HepG2 (cell line): Measurements from ENCODE around the gene GMPPB. TPM values are rescaled to one million over a fixed set of nuclear protein-coding genes. Genes with fewer than 3 reads are reported as not detected.

Source experiments
- ATAC-seq: fragments of 200-7000 bp; cut with Tn5 transposase; 3 replicates; pipeline ENCODE4 v1.9.1; 2020; ENCODE audit warnings: mild to moderate bottlenecking, moderate library complexity
- BruUV-seq: library from RNA; stranded (reverse); fragments of 400-500 nt; replicated peaks from 2 replicates; lab custom pipeline; 2021; lab: Mats Ljungman, UMichigan
- CTCF ChIA-PET: fragments of 300-600 bp; formaldehyde crosslinking; extraction: SDS; loops from one replicate; lab custom pipeline; 2021; ENCODE audit warnings: low total read pairs, inconsistent platforms, low intra/inter-chr PET ratio; lab: Yijun Ruan, JAX
- POLR2A ChIA-PET: fragments of 350-600 bp; sonication (Branson Sonifier 250); formaldehyde crosslinking; loops from one replicate; lab custom pipeline; 2020; ENCODE audit warnings: antibody characterized with exemption, inconsistent platforms; lab: Yijun Ruan, JAX
- DNase-seq: peaks from one replicate; pipeline ENCODE4 v3.0.0-alpha.2; 2015; ENCODE audit warnings: low spot score
- FAIRE-seq: peaks from 3 replicates; lab custom pipeline; 2011; peaks lifted over from hg19 to GRCh38; lab: Jason Lieb, UNC
- H2AFZ ChIP-seq: one replicate; pipeline ENCODE4 v1.6.1; 2011; ENCODE audit warnings: low read length, inconsistent platforms
- H3K27ac ChIP-seq: fragments of 300-600 bp; 3 replicates; pipeline ENCODE4 v1.8.0; 2011; ENCODE audit warnings: mixed run types, mild to moderate bottlenecking, mixed read lengths, low read length, inconsistent platforms; ENCODE audit not compliant: insufficient read depth; ENCODE audit errors: extremely low read length
- H3K27me3 ChIP-seq, 2 experiments: fragments of 200-600 bp in 1 of 2; 2 replicates in 1 of 2; 3 replicates in 1 of 2; pipeline versions ENCODE4 v1.6.0 to v1.8.0; 2011; ENCODE audit warnings: low read length in 2 of 2, mild to moderate bottlenecking in 2 of 2, moderate library complexity in 2 of 2, inconsistent platforms in 1 of 2; ENCODE audit not compliant: insufficient read depth in 2 of 2, control insufficient read depth in 1 of 2
- H3K36me3 ChIP-seq, 2 experiments: fragments of 200-600 bp in 1 of 2; replicated peaks in 1 of 2; 2 replicates in 1 of 2; 3 replicates in 1 of 2; pipeline versions ENCODE4 v1.5.1 to v1.8.0; 2011; ENCODE audit warnings: low read length in 2 of 2, inconsistent platforms in 1 of 2; ENCODE audit not compliant: insufficient read depth in 2 of 2, control insufficient read depth in 1 of 2
- H3K4me1 ChIP-seq: 2 replicates; pipeline ENCODE4 v1.5.1; 2012; ENCODE audit warnings: low read length, inconsistent platforms; ENCODE audit not compliant: insufficient read depth
- H3K4me2 ChIP-seq: 2 replicates; pipeline ENCODE4 v1.6.0; 2011; ENCODE audit warnings: low read depth, low read length, inconsistent platforms
- H3K4me3 ChIP-seq, 3 experiments: fragments of 200-600 bp in 1 of 3; sonication (generic), shearing (Covaris generic) in 1 of 3; replicated peaks in 1 of 3; 2 replicates each; pipeline ENCODE4 v1.5.1; 2011 to 2016; ENCODE audit warnings: low read length in 3 of 3, inconsistent platforms in 2 of 3, low read depth in 2 of 3, mild to moderate bottlenecking in 2 of 3, control low read depth in 1 of 3, mixed read lengths in 1 of 3; ENCODE audit not compliant: insufficient read depth in 1 of 3
- H3K79me2 ChIP-seq: one replicate; pipeline ENCODE4 v1.6.1; 2011; ENCODE audit warnings: low read length, inconsistent platforms; ENCODE audit not compliant: insufficient read depth
- H3K9ac ChIP-seq: 2 replicates; pipeline ENCODE4 v1.6.0; 2011; ENCODE audit warnings: mild to moderate bottlenecking, low read depth, low read length, inconsistent platforms; ENCODE audit not compliant: insufficient read depth
- H3K9me3 ChIP-seq: 2 replicates; pipeline ENCODE4 v1.5.1; 2012; ENCODE audit warnings: mild to moderate bottlenecking, low read length
- H4K20me1 ChIP-seq: 2 replicates; pipeline ENCODE4 v1.6.0; 2011; ENCODE audit warnings: inconsistent platforms, mild to moderate bottlenecking, low read length, moderate library complexity; ENCODE audit not compliant: insufficient read depth
- HNF4A ChIP-seq: sonication (generic); formaldehyde crosslinking; IDR thresholded peaks from 2 replicates; pipeline ENCODE4 v1.4.0; 2020; ENCODE audit warnings: missing genetic modification reagents
- ZFP82 ChIP-seq: sonication (generic); formaldehyde crosslinking; IDR thresholded peaks from 2 replicates; pipeline ENCODE4 v1.5.1; 2020; ENCODE audit warnings: mild to moderate bottlenecking, missing genetic modification reagents, borderline replicate concordance
- ZNF451 ChIP-seq: sonication (generic); formaldehyde crosslinking; IDR thresholded peaks from 2 replicates; pipeline ENCODE4 v1.5.0; 2020; ENCODE audit warnings: mild to moderate bottlenecking, missing genetic modification reagents
- ZNF839 ChIP-seq: sonication (generic); formaldehyde crosslinking; IDR thresholded peaks from 2 replicates; pipeline ENCODE4 v1.4.0; 2020; ENCODE audit warnings: missing genetic modification reagents, mild to moderate bottlenecking, borderline replicate concordance
- WGBS: methylation state at CpG from one replicate; pipeline ENCODE4 v1.1.6; 2017; ENCODE audit warnings: low lambda C conversion rate; 5-methylcytosine and 5-hydroxymethylcytosine counted together
- in situ Hi-C: cut with HindIII; loops from 2 replicates; pipeline ENCODE4 v1.10.0; 2017; ENCODE audit warnings: low pct_unique_long_range_greater_than_20kb; ENCODE audit not compliant: extremely low pct_ligation_motif_present
- intact Hi-C: fragments of 100-400 bp; cut with micrococcal nuclease; formaldehyde crosslinking; loops from one replicate; pipeline ENCODE4 v1.10.0; 2022; ENCODE audit not compliant: unreplicated experiment
- polyA plus RNA-seq, 8 experiments: library from polyadenylated mRNA; depleted of rRNA in 3 of 8; stranded (reverse) in 7 of 8; unstranded in 1 of 8; fragments of >200 nt; fragmentation: Illumina TruSeq in 4 of 8; extraction: Trizol in 4 of 8; gene quantifications; 2 replicates each; pipeline versions ENCODE4 v1.2.1 to v1.2.3, GENCODE V29; 2011 to 2016; ENCODE audit warnings: low read depth in 4 of 8, missing spikeins in 1 of 8, mixed read lengths in 1 of 8; ENCODE audit not compliant: insufficient read depth in 1 of 8
- total RNA-seq, 5 experiments: library from RNA; depleted of rRNA; stranded (reverse); fragments of >200 nt; fragmentation: Illumina TruSeq; extraction: Trizol; gene quantifications; 2 replicates each; pipeline ENCODE4 v1.2.3, GENCODE V29; 2016; ENCODE audit warnings: low read depth in 1 of 5
- TF ChIP-seq, protein P1 (sequence below): sonication (generic); formaldehyde crosslinking; IDR thresholded peaks from 2 replicates; pipeline ENCODE4 v1.5.1; 2020; ENCODE audit warnings: mild to moderate bottlenecking, missing genetic modification reagents, moderate library complexity
- TF ChIP-seq, protein P2 (sequence below): sonication (generic); formaldehyde crosslinking; IDR thresholded peaks from 2 replicates; pipeline ENCODE4 v1.4.0; 2020; ENCODE audit warnings: missing genetic modification reagents

GMPPB gene
- total and polyA plus RNA-seq, 2 of the 13 experiments (the other 11 are each of a cell fraction or from before 2014, with no cell fraction given), result 6.5 to 23.1 TPM

DNA sequence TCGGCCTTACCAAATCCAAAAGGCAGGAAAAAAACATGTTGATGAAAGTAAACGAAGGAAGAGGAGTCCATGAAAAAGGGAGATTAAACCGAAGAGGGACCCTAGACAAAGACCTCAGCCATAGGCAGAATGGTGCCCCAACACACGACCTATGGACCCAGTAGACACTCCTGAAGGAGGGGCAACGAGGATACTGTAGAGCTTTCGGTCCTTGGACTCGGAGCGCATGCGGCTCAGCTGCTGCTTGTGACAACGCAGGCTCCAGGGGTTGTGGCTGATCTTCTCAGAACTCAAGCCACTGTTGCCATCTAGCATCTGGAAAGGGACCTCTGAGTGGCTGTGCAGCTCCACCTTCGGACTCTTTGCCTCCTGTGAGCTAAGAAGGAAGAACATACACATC is 8.8 kb upstream of the GMPPB start:
- FAIRE-seq (peak; percentile 52), DNase-seq (no peak), ATAC-seq (no peak)
- no peak overlapping the region for H3K4me3 ChIP-seq
- H3K9me3 ChIP-seq, result no peaks in the 10 kb centered on the region
- H3K27ac ChIP-seq, result peak overlapping the region; percentile 2
- in situ Hi-C loops, result no loop called here
- H3K27me3 ChIP-seq, result no peaks in the 10 kb centered on the region
- H3K36me3 ChIP-seq, result peaks cover 23 to 61% of the 10 kb centered on the region in 2 experiments
- TF ChIP-seq ZFP82 (CRISPR knock-in tag), result no peak
- TF ChIP-seq ZNF451, result no peak
- TF ChIP-seq, protein P1, sequence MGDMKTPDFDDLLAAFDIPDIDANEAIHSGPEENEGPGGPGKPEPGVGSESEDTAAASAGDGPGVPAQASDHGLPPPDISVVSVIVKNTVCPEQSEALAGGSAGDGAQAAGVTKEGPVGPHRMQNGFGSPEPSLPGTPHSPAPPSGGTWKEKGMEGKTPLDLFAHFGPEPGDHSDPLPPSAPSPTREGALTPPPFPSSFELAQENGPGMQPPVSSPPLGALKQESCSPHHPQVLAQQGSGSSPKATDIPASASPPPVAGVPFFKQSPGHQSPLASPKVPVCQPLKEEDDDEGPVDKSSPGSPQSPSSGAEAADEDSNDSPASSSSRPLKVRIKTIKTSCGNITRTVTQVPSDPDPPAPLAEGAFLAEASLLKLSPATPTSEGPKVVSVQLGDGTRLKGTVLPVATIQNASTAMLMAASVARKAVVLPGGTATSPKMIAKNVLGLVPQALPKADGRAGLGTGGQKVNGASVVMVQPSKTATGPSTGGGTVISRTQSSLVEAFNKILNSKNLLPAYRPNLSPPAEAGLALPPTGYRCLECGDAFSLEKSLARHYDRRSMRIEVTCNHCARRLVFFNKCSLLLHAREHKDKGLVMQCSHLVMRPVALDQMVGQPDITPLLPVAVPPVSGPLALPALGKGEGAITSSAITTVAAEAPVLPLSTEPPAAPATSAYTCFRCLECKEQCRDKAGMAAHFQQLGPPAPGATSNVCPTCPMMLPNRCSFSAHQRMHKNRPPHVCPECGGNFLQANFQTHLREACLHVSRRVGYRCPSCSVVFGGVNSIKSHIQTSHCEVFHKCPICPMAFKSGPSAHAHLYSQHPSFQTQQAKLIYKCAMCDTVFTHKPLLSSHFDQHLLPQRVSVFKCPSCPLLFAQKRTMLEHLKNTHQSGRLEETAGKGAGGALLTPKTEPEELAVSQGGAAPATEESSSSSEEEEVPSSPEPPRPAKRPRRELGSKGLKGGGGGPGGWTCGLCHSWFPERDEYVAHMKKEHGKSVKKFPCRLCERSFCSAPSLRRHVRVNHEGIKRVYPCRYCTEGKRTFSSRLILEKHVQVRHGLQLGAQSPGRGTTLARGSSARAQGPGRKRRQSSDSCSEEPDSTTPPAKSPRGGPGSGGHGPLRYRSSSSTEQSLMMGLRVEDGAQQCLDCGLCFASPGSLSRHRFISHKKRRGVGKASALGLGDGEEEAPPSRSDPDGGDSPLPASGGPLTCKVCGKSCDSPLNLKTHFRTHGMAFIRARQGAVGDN (CRISPR knock-in tag), result 0 out of 2 replicates have a peak, but pooled peaks have one; percentile 14
- TF ChIP-seq, protein P2, sequence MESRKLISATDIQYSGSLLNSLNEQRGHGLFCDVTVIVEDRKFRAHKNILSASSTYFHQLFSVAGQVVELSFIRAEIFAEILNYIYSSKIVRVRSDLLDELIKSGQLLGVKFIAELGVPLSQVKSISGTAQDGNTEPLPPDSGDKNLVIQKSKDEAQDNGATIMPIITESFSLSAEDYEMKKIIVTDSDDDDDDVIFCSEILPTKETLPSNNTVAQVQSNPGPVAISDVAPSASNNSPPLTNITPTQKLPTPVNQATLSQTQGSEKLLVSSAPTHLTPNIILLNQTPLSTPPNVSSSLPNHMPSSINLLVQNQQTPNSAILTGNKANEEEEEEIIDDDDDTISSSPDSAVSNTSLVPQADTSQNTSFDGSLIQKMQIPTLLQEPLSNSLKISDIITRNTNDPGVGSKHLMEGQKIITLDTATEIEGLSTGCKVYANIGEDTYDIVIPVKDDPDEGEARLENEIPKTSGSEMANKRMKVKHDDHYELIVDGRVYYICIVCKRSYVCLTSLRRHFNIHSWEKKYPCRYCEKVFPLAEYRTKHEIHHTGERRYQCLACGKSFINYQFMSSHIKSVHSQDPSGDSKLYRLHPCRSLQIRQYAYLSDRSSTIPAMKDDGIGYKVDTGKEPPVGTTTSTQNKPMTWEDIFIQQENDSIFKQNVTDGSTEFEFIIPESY, result peak; percentile 55; the same call in 1 of the 2 replicates
- no peak for TF ChIP-seq ZNF839 (CRISPR knock-in tag)
- TF ChIP-seq HNF4A, result peak; percentile 60
- ChIA-PET POLR2A (no interaction called here), CTCF (no interaction called here)
- 67% methylated on average over 6 of the region's 11 CpGs for WGBS
- H4K20me1 ChIP-seq, result no peaks in the 10 kb centered on the region
- H3K4me1 ChIP-seq, result peaks cover 20% of the 10 kb centered on the region
- no peaks in the 10 kb centered on the region for H3K79me2 ChIP-seq
- H2AFZ ChIP-seq, result no peak overlapping the region
- no peak overlapping the region for H3K9ac ChIP-seq
- no TSS peak for BruUV-seq
- intact Hi-C loops, result loop anchor here (5.0 kb wide), 1 partner anchor 55 kb away; the partner anchor contains the start of gene IP6K1
- H3K4me2 ChIP-seq, result no peak overlapping the region
